ENCODE results near the gene POLDIP3. TPM values are rescaled to one million over a fixed set of nuclear protein-coding genes. Genes with fewer than 3 reads are reported as not detected.

The POLDIP3 gene
- total and polyA plus RNA-seq, 11 donors: 13.0 to 42.7 (median 29.0) TPM

GRCh38 chr22:42655693-42656092 is 41.0 kb upstream of the POLDIP3 start:
- ATAC-seq (no peak), DNase-seq (no peak)
- no peak overlapping the region for H3K27ac ChIP-seq
- H3K27me3 ChIP-seq: no peaks in the 10 kb centered on the region
- no peaks in the 10 kb centered on the region for H3K4me1 ChIP-seq
- TF ChIP-seq CTCF (IDR thresholded peaks at IDR 0.05) (no peak), POLR2A (IDR thresholded peaks at IDR 0.05) (no peak)
- intact Hi-C loops (cut with DNase I): loop anchor here in 1 of 10 donors (10.0 kb wide), 1 partner anchor 159 kb away; no protein-coding TSS in a partner anchor
- no peaks in the 10 kb centered on the region for H3K9me3 ChIP-seq
- H3K4me3 ChIP-seq: no peak overlapping the region
- H3K36me3 ChIP-seq: no peaks in the 10 kb centered on the region
- 80 to 84% (median 82%) methylated on average over 9 of the region's 9 CpGs for WGBS, 4 donors

GRCh38 chr22:42654436-42655073 is 39.9 kb upstream of the POLDIP3 start:
- TF ChIP-seq CTCF (IDR thresholded peaks at IDR 0.05): no peak
- no peak for TF ChIP-seq POLR2A (IDR thresholded peaks at IDR 0.05)
- H3K4me1 ChIP-seq: peaks cover 0 to 5% (median 0%) of the 10 kb centered on the region in 12 donors
- H3K9me3 ChIP-seq: no peaks in the 10 kb centered on the region
- no peak for DNase-seq
- no peaks in the 10 kb centered on the region for H3K27me3 ChIP-seq
- no peak for ATAC-seq
- H3K4me3 ChIP-seq: no peak overlapping the region
- H3K36me3 ChIP-seq: no peaks in the 10 kb centered on the region
- intact Hi-C loops (cut with DNase I): loop anchor here in 1 of 10 donors (10.0 kb wide), 1 partner anchor 160 kb away; no protein-coding TSS in a partner anchor
- WGBS, 4 donors: 88 to 92% (median 90%) methylated on average over 7 of the region's 7 CpGs
- H3K27ac ChIP-seq: no peak overlapping the region

- Histone ChIP-seq H3K36me3 (no peaks in the 10 kb centered on the region), H3K27me3 (no peaks in the 10 kb centered on the region), H3K4me1 (peaks cover 0 to 7% (median 0%) of the 10 kb centered on the region in 12 donors), H3K27ac (no peak overlapping the region), H3K9me3 (no peaks in the 10 kb centered on the region), H3K4me3 (no peak overlapping the region)
- intact Hi-C loops (cut with DNase I): loop anchor here in 1 of 10 donors (10.0 kb wide), 1 partner anchor 161 kb away; no protein-coding TSS in a partner anchor
- ATAC-seq (no peak), DNase-seq (no peak)
- TF ChIP-seq CTCF (IDR thresholded peaks at IDR 0.05) (no peak), POLR2A (IDR thresholded peaks at IDR 0.05) (no peak)
- 90 to 93% (median 92%) methylated on average over 4 of the region's 4 CpGs for WGBS, 4 donors
Measured at GRCh38 chr22:42653999-42654398, 39.3 kb upstream of the POLDIP3 start.

- 83 to 90% (median 86%) methylated on average over 7 of the region's 7 CpGs for WGBS, 4 donors
- no peaks in the 10 kb centered on the region for H3K9me3 ChIP-seq
- H3K27me3 ChIP-seq: no peaks in the 10 kb centered on the region
- intact Hi-C loops (cut with DNase I): loop anchor here in 1 of 10 donors (10.0 kb wide), 1 partner anchor 164 kb away; no protein-coding TSS in a partner anchor
- H3K4me1 ChIP-seq: peaks cover 5 to 32% (median 24%) of the 10 kb centered on the region in 12 donors
- TF ChIP-seq CTCF (IDR thresholded peaks at IDR 0.05): no peak
- no peak for TF ChIP-seq POLR2A (IDR thresholded peaks at IDR 0.05)
- no peaks in the 10 kb centered on the region for H3K36me3 ChIP-seq
- no peak overlapping the region for H3K27ac ChIP-seq
- DNase-seq (no peak), ATAC-seq (no peak)
- no peak overlapping the region for H3K4me3 ChIP-seq
Measured at GRCh38 chr22:42651134-42651533, 36.5 kb upstream of the POLDIP3 start.
